HG02885 (cell line): Measurements from ENCODE around the gene NELL1.

Experiments
- ATAC-seq: cut with Tn5 transposase; IDR thresholded peaks from one replicate; pipeline ENCODE4 v1.9.1; 2021; ENCODE audit warnings: mild to moderate bottlenecking; ENCODE audit not compliant: unreplicated experiment, poor library complexity

Gene NELL1

DNA sequence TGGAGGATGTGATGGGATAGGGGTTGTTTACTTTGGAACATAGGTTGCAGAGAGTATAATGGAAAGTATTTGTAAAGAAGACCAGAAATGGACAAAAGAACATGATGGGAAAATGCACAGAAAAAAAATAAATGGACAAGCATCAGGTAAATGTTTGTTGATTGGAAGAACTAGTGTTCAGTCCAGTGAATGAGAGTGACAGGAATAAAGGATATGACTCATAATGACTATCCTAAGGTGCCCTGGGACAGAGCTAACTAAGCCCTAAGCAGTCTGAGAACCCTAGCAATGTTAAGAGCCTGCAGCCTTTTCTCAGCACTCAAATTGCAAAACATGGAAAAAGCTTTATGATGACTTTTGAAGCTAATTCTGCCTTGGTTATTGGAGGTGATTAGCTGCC is 790.7 kb downstream of the NELL1 start:
- ATAC-seq, result no peak

DNA sequence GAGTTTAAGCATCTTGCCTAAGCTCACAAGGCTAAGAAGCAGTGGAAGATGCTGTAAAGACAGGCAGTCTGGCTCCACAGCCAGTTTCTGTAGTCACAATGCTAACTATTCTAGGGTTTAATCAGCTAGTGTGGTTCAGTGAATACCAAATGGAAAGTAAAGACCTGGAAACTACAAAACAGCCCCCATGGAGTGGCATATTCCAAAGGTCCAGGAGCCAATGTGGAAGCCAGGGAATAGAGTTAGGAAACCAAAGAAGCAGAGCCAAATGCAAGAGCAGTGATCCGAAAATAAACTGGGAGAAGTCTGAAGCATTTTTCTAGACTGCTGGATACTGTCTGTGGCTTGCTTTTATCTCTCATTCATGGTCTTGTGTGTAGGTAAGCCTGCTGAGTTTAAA is 792.3 kb downstream of the NELL1 start:
- no peak for ATAC-seq

DNA sequence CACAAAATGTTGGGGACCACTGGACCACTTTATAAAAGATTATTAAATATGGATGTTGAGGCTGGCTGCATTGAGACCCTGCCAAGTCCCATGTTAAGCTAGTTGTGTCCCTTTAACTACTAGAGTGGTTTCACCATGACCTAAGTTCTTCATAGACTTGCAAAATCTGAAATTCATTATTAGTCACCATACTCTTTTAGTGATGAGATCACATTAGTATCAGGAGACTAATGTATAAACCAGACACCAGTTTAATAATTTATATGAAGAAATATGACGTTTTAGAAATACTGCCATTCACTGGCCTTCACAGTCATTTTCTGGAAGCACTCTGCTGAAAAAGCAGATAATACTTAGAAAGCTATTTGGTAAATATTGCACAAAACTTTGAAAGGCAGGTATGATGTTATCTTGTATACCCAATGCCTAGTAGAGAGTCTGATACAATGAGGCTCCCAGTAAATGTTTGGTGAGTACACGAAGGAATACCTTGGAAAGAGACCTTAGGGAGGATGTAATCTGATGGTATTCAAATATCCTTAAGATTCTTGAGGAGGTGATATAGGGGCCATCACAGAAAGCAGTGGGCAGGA is 795.3 kb downstream of the NELL1 start:
- no peak for ATAC-seq

- ATAC-seq, result no peak
Measured at GRCh38 chr11:21465203-21465602, 795.8 kb downstream of the NELL1 start.

DNA sequence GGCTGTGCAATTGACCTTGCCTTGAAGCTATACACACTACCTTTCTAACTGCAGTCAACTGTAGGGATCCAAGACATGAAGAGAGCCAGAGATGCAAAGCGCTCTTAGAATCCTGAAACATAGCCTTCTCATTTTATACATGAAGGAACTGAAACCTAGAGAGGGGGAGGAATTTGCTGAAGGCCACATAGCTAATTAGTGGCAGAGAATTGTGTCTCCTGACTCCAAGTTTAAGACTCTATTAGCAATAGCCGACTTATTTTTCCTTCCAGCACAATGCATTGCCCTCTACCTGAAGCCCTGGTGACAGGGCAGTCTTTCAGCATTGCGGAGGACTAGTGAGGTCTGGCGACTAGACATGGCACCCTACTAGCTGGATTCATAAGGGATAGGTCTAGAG is 796.5 kb downstream of the NELL1 start:
- no peak for ATAC-seq

DNA sequence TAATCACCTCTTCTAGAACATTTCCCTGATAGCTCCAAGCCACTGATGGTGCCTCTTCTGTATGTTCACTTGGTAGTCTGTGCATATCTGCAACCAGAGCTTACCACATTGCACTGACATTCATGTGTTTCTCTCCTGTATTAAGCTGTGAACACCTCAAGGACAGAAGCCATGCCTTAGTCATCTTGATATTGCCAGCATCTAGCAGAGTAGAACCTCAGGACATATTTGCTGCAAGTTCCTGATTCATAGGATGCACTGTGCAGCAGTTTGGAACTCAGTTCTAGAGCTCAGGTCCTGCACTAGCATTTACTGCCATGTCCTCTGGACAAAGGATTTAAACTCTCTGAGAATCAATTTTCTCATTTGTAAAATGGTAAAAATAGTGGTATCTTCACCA is 801.1 kb downstream of the NELL1 start:
- no peak for ATAC-seq

DNA sequence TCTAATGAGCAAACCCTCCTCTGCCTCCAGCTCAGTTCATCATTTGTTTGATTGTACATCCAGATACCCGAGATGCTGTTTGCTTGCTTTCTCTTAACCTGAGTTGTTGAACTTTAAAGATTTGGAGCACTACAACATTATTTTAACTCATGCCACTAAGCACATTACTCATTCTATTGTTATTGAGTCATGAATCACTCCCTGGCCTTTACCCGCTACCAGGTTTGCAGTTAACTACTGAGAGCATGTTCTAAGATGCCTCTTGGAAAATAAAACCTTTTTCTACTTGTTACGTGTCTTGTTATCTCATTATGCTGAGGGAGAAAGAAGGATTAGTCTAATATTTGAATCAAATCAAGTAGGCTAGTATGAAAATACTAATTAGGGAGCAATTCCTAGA is 802.9 kb downstream of the NELL1 start:
- ATAC-seq, result no peak

- no peak for ATAC-seq
Measured at GRCh38 chr11:21474529-21474928, 805.1 kb downstream of the NELL1 start.

- ATAC-seq, result no peak
Measured at GRCh38 chr11:21475276-21475675, 805.9 kb downstream of the NELL1 start.

- no peak for ATAC-seq
Measured at GRCh38 chr11:21476588-21476987, 807.2 kb downstream of the NELL1 start.

GRCh38 chr11:21480240-21480639 is 810.9 kb downstream of the NELL1 start:
- ATAC-seq, result no peak

DNA sequence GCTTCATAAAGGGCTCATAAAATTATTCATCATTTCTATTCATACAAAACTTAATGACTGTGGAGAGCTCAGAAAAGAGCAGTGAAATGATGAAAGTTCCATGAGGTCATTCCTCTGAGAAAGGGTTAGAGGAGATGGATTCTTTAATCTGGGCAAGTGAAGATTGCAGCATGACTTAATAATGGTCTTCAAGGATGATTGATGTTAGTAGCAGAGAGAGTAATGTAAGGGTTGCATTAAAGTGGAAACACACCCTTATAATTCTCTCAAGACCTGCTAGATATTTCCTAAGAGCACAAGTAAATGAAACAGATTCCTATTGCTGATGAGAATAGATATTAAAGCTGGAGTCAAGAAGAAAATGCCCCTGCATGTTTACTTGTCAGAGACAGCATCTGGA is 811.9 kb downstream of the NELL1 start:
- no peak for ATAC-seq

DNA sequence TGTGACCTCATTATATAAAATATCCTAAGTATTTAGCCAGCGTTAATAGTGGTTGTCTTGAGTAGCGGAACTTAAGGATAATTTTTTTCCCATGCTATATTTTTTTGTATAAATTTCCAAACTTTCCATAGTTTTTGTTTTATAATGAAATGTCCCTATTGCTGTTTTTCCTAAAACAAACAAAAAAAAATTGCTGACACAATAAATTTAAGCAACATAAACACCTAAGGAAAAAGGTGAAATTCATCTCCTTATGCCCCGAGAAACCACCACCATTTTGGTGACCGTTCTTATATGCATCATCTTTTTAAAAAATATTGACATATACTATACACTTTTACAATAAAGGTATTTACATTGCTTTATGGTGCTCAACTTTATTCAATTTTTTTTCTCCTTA is 814.7 kb downstream of the NELL1 start:
- no peak for ATAC-seq

GRCh38 chr11:21485006-21485405 is 815.6 kb downstream of the NELL1 start:
- no peak for ATAC-seq

DNA sequence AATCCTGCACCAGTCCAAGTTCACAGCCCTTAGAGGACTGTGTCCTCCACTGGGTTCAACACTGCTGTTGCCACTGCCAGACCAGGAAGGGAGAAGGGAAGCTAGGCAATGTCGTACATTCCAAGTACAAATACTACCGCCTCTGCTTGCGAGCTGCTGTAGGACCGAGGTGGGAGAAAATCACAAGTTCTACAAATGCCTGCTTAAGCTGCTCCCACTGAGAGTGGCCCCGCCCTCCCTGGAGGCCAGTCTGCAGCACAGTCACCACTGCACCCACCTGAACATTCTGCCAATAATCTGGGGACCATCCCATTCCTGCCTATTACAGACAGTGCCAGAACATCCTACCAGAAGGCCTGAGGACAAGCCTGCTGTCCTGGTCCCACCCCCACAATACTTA is 816.0 kb downstream of the NELL1 start:
- no peak for ATAC-seq

- ATAC-seq, result no peak
Measured at GRCh38 chr11:21489416-21490115, 820.2 kb downstream of the NELL1 start.

- ATAC-seq, result no peak
Measured at GRCh38 chr11:21492931-21493330, 823.5 kb downstream of the NELL1 start.

GRCh38 chr11:21494946-21495345 is 825.6 kb downstream of the NELL1 start:
- ATAC-seq, result no peak

- no peak for ATAC-seq
Measured at GRCh38 chr11:21495879-21496278, 826.5 kb downstream of the NELL1 start.

GRCh38 chr11:21501245-21501644 is 831.9 kb downstream of the NELL1 start:
- ATAC-seq, result no peak

DNA sequence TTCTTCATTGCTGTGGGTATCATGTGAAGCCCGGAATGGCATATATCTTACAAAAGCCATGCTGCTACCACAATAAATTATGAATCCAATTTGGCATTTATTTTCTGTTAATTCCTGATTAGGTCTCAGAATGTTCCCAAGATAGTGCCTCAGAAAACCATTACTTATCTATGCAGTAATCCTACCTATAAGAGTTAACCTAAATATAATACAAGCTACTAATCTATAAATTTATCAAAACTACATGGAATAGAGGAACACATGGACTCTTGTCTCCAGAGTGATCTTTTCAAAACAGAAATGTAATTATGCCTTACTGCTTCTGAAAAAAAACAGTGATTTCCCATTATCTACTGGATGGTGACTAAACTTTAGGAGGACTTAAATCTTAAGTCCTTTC is 835.7 kb downstream of the NELL1 start:
- ATAC-seq, result no peak

GRCh38 chr11:21511835-21512440 is 842.6 kb downstream of the NELL1 start:
- peak; percentile 87 for ATAC-seq
